K562 (cell line): ENCODE measurements around the gene SPTBN4. TPM values are rescaled to one million over a fixed set of nuclear protein-coding genes. Genes with fewer than 3 reads are reported as not detected.

Experiments used
- ATAC-seq: fragments of 200-7000 bp; cut with Tn5 transposase; 3 replicates; pipeline ENCODE4 v1.9.1; 2020; ENCODE audit warnings: moderate library complexity
- BruUV-seq: library from RNA; stranded (reverse); fragments of 400-500 nt; replicated peaks from 2 replicates; lab custom pipeline; 2021; lab: Mats Ljungman, UMichigan
- CTCF ChIA-PET: fragments of 300-600 bp; formaldehyde crosslinking; extraction: SDS; loops from one replicate; lab custom pipeline; 2021; ENCODE audit warnings: low intra/inter-chr PET ratio; lab: Yijun Ruan, JAX
- POLR2A ChIA-PET: fragments of 300-600, 350-650 bp; sonication (Branson Sonifier 250); formaldehyde crosslinking; extraction: SDS; loops from one replicate; lab custom pipeline; 2021; ENCODE audit warnings: antibody characterized with exemption, inconsistent platforms; lab: Yijun Ruan, JAX
- DNase-seq, 4 experiments: peaks; one replicate each; pipeline versions ENCODE4 v3.0.0 to v3.0.0-alpha.2; 2011 to 2018; ENCODE audit warnings: low spot score in 3 of 4, mixed read lengths in 3 of 4; ENCODE audit errors: extremely low read depth in 1 of 4
- FAIRE-seq: peaks from 2 replicates; lab custom pipeline; 2011; peaks lifted over from hg19 to GRCh38; lab: Jason Lieb, UNC
- H2AFZ ChIP-seq: 2 replicates; pipeline ENCODE4 v1.6.0; 2011; ENCODE audit warnings: low read depth, low read length, control low read depth, inconsistent platforms
- H3K27ac ChIP-seq: fragments of 200-600 bp; 3 replicates; pipeline ENCODE4 v1.8.0; 2011; ENCODE audit warnings: low read depth, mild to moderate bottlenecking, control low read depth, inconsistent platforms, low read length, moderate library complexity, mixed read lengths; ENCODE audit errors: extremely low read depth
- H3K27me3 ChIP-seq, 2 experiments: fragments of 300-600 bp in 1 of 2; 2 replicates in 1 of 2; 3 replicates in 1 of 2; pipeline versions ENCODE4 v1.6.0 to v1.8.0; 2011; ENCODE audit warnings: inconsistent platforms in 2 of 2, low read length in 2 of 2, mild to moderate bottlenecking in 1 of 2, mixed read lengths in 1 of 2, moderate library complexity in 1 of 2; ENCODE audit not compliant: control insufficient read depth in 2 of 2, insufficient read depth in 2 of 2
- H3K36me3 ChIP-seq: fragments of 300-600 bp; 3 replicates; pipeline ENCODE4 v1.8.0; 2011; ENCODE audit warnings: mild to moderate bottlenecking, low read length, inconsistent platforms; ENCODE audit not compliant: control insufficient read depth, insufficient read depth
- H3K4me1 ChIP-seq, 2 experiments: fragments of 200-600 bp in 1 of 2; replicated peaks in 1 of 2; 2 replicates in 1 of 2; 3 replicates in 1 of 2; pipeline versions ENCODE4 v1.5.1 to v1.8.0; 2011; ENCODE audit warnings: inconsistent platforms in 2 of 2, low read length in 2 of 2, mild to moderate bottlenecking in 1 of 2, mixed read lengths in 1 of 2, moderate library complexity in 1 of 2; ENCODE audit not compliant: control insufficient read depth in 2 of 2, insufficient read depth in 2 of 2
- H3K4me2 ChIP-seq: 2 replicates; pipeline ENCODE4 v1.6.1; 2011; ENCODE audit warnings: low read length, control low read depth, inconsistent platforms, mixed read lengths; ENCODE audit not compliant: insufficient read depth
- H3K4me3 ChIP-seq: fragments of 200-600 bp; sonication (generic), shearing (Covaris generic); 2 replicates; pipeline ENCODE4 v1.5.1; 2016; ENCODE audit warnings: control low read depth, inconsistent platforms
- H3K79me2 ChIP-seq: fragments of 200-600 bp; 3 replicates; pipeline ENCODE4 v1.8.0; 2011; ENCODE audit warnings: low read length, inconsistent platforms; ENCODE audit not compliant: control insufficient read depth, insufficient read depth
- H3K9ac ChIP-seq, 2 experiments: 2 replicates each; pipeline versions ENCODE4 v1.6.0 to v1.6.1; 2011; ENCODE audit warnings: low read depth in 2 of 2, low read length in 2 of 2, control low read depth in 1 of 2, inconsistent platforms in 1 of 2, mild to moderate bottlenecking in 1 of 2, mixed read lengths in 1 of 2; ENCODE audit not compliant: insufficient read depth in 1 of 2
- H3K9me1 ChIP-seq: one replicate; pipeline ENCODE4 v1.6.0; 2011; ENCODE audit warnings: inconsistent platforms, mild to moderate bottlenecking, low read length, moderate library complexity; ENCODE audit not compliant: control insufficient read depth, insufficient read depth
- H3K9me3 ChIP-seq: replicated peaks from 2 replicates; pipeline ENCODE4 v1.5.1; 2011; ENCODE audit warnings: low read depth, low read length, inconsistent platforms; ENCODE audit not compliant: control insufficient read depth, insufficient read depth
- H4K20me1 ChIP-seq: replicated peaks from 2 replicates; pipeline ENCODE4 v1.6.1; 2011; ENCODE audit warnings: low read length, inconsistent platforms, mixed read lengths; ENCODE audit not compliant: control insufficient read depth, insufficient read depth
- ESRRB ChIP-seq: fragments of 250-450 bp; sonication (Bioruptor Pico); IDR thresholded peaks from 2 replicates; pipeline ENCODE4 v1.5.0; 2020; ENCODE audit warnings: mild to moderate bottlenecking, moderate library complexity, borderline replicate concordance
- IRF1 ChIP-seq: sonication (generic); formaldehyde crosslinking; IDR thresholded peaks from 2 replicates; pipeline ENCODE4 v1.8.0; 2022; ENCODE audit warnings: missing genetic modification reagents, mild to moderate bottlenecking, borderline replicate concordance
- KAT2B ChIP-seq: IDR thresholded peaks from one replicate; pipeline ENCODE4 v1.6.1; 2012; ENCODE audit warnings: low read depth, mild to moderate bottlenecking, control low read depth, inconsistent platforms, low read length, moderate library complexity
- KDM2B ChIP-seq: fragments of 250-450 bp; sonication (Bioruptor Pico); IDR thresholded peaks from 2 replicates; pipeline ENCODE4 v1.8.0; 2021; ENCODE audit warnings: mild to moderate bottlenecking, moderate library complexity
- MAFF ChIP-seq: IDR thresholded peaks from 2 replicates; pipeline ENCODE4 v1.6.1; 2012; ENCODE audit warnings: low read length, improper control_type of control experiment
- MED1 ChIP-seq: sonication (generic); formaldehyde crosslinking; IDR thresholded peaks from 2 replicates; pipeline ENCODE4 v1.8.1; 2023; ENCODE audit warnings: missing genetic modification reagents, borderline replicate concordance
- NFATC3 ChIP-seq: fragments of 450-650 bp; IDR thresholded peaks from 2 replicates; pipeline ENCODE4 v1.6.1; 2017; ENCODE audit warnings: mild to moderate bottlenecking
- NR4A1 ChIP-seq, 2 experiments: fragments of 250-450 bp in 1 of 2; fragments of 450-650 bp in 1 of 2; sonication (Bioruptor Pico) in 1 of 2; IDR thresholded peaks; 2 replicates each; pipeline versions ENCODE4 v1.4.0 to v1.6.1; 2016 to 2020; ENCODE audit warnings: mild to moderate bottlenecking in 2 of 2, missing compliant biosample characterization in 1 of 2, missing genetic modification characterization in 1 of 2, moderate library complexity in 1 of 2
- PTTG1 ChIP-seq: fragments of 450-650 bp; IDR thresholded peaks from 2 replicates; pipeline ENCODE4 v1.6.1; 2016; ENCODE audit warnings: low read depth, mild to moderate bottlenecking, missing genetic modification characterization, missing compliant biosample characterization
- RERE ChIP-seq: sonication (generic); formaldehyde crosslinking; IDR thresholded peaks from 2 replicates; pipeline ENCODE4 v1.8.0; 2023; ENCODE audit warnings: missing genetic modification reagents, mild to moderate bottlenecking, borderline replicate concordance
- SIRT6 ChIP-seq: IDR thresholded peaks from one replicate; pipeline ENCODE4 v1.6.1; 2012; ENCODE audit warnings: low read depth, mild to moderate bottlenecking, control low read depth, inconsistent platforms, low read length, moderate library complexity
- TCFL5 ChIP-seq: fragments of 250-450 bp; sonication (Bioruptor Pico); conservative IDR thresholded peaks from 2 replicates; pipeline ENCODE4 v1.6.1; 2021; ENCODE audit warnings: mild to moderate bottlenecking, moderate library complexity, matching md5 sums
- TRIM24 ChIP-seq, 2 experiments: fragments of 450-650 bp; IDR thresholded peaks; 2 replicates each; pipeline ENCODE4 v1.6.1; 2016
- TRIM28 ChIP-seq: fragments of 450-650 bp; IDR thresholded peaks from 2 replicates; pipeline ENCODE4 v1.6.1; 2017
- ZNF707 ChIP-seq: fragments of 250-450 bp; sonication (Bioruptor Pico); conservative IDR thresholded peaks from 2 replicates; pipeline ENCODE4 v1.8.0; 2022; ENCODE audit warnings: inconsistent platforms, mild to moderate bottlenecking, moderate library complexity
- WGBS: fragments of 100-300 bp; shearing (Covaris generic); methylation state at CpG from one replicate; pipeline ENCODE4 v1.1.6; 2016; ENCODE audit warnings: low coverage, mixed read lengths; ENCODE audit not compliant: insufficient coverage; ENCODE audit errors: missing lambda C conversion rate; 5-methylcytosine and 5-hydroxymethylcytosine counted together
- in situ Hi-C: fragments of 300-500 bp; cut with MboI; formaldehyde crosslinking; loops from 4 replicates; pipeline ENCODE4 v1.15.0; 2018; ENCODE audit warnings: inconsistent platforms, mixed read lengths
- intact Hi-C: fragments of 100-400 bp; cut with micrococcal nuclease; formaldehyde crosslinking; loops from 2 replicates; pipeline ENCODE4 v1.14.2; 2022
- polyA plus RNA-seq, 8 experiments: library from polyadenylated mRNA; depleted of rRNA in 4 of 8; stranded (reverse) in 5 of 8; unstranded in 3 of 8; fragments of >200 nt; fragmentation: Nextera tagmentation in 2 of 8; fragmentation: Illumina TruSeq in 1 of 8; extraction: Ambion mirVana in 2 of 8; extraction: Trizol in 1 of 8; gene quantifications; 2 replicates each; pipeline versions ENCODE4 v1.2.1 to v1.2.3, GENCODE V29; 2011 to 2014; ENCODE audit warnings: inconsistent platforms in 1 of 8, missing spikeins in 1 of 8
- total RNA-seq, 7 experiments: library from RNA; depleted of rRNA in 6 of 7; stranded (reverse); fragments of >200 nt in 6 of 7; fragmentation: Illumina TruSeq in 2 of 7; extraction: Trizol in 2 of 7; gene quantifications; 2 replicates each; pipeline versions ENCODE4 v1.2.1 to v1.2.3, GENCODE V29; 2011 to 2021; ENCODE audit warnings: low replicate concordance in 1 of 7

Gene SPTBN4
- total and polyA plus RNA-seq, 9 of the 15 experiments (the other 6 are each of a cell fraction or from before 2014, with no cell fraction given), result 0.01 to 1.5 (median 0.86) TPM

GRCh38 chr19:40556953-40557530 is 90.2 kb downstream of the SPTBN4 start:
- BruUV-seq, result no TSS peak
- Histone ChIP-seq H2AFZ (no peak overlapping the region), H3K9ac (peak overlapping the region in 1 of 2 experiments; percentile 64; a peak in 2 of 4 replicates), H3K4me3 (no peak overlapping the region), H3K9me1 (no peaks in the 10 kb centered on the region), H3K9me3 (no peaks in the 10 kb centered on the region), H3K36me3 (no peaks in the 10 kb centered on the region), H3K27me3 (peaks cover 12 to 54% of the 10 kb centered on the region in 2 experiments), H3K4me1 (peaks cover 0 to 26% of the 10 kb centered on the region in 2 experiments; a peak in 2 of 5 replicates), H4K20me1 (no peaks in the 10 kb centered on the region), H3K4me2 (no peak overlapping the region), H3K79me2 (no peaks in the 10 kb centered on the region), H3K27ac (no peak overlapping the region)
- DNase-seq (no peak), FAIRE-seq (no peak), ATAC-seq (no peak)
- TF ChIP-seq ZNF707 (CRISPR knock-in tag) (no peak), NR4A1 (CRISPR knock-in tag; IDR thresholded peaks at IDR 0.05) (no peak), NR4A1 (tag; IDR thresholded peaks at IDR 0.05) (no peak), ESRRB (CRISPR knock-in tag) (no peak), KDM2B (CRISPR knock-in tag) (no peak), TRIM24 (IDR thresholded peaks at IDR 0.05) (no peak), TCFL5 (CRISPR knock-in tag) (no peak), NFATC3 (no peak), TRIM28 (no peak), MED1 (CRISPR knock-in tag) (no peak), MAFF (no peak), KAT2B (no peak), SIRT6 (no peak), RERE (no peak), IRF1 (no peak), PTTG1 (tag) (no peak)
- in situ Hi-C loops (no loop called here), intact Hi-C loops (no loop called here)
- ChIA-PET CTCF (no interaction called here), POLR2A (interaction anchor here (0.6 to 1.5 kb wide), 2 partner anchors 10 to 896 kb away, joined by 3 to 7 read pairs; no protein-coding TSS in a partner anchor)
- 30% methylated on average over 17 of the region's 24 CpGs for WGBS
